Activated CD4-positive, alpha-beta T cell treated with anti-CD3 and anti-CD28 coated beads for 36 hours (primary cell): ENCODE measurements around the gene AADAT. TPM values are rescaled to one million over a fixed set of nuclear protein-coding genes. Genes with fewer than 3 reads are reported as not detected.
A peak's percentile ranks its signal among the peaks of the same experiment; 100 is the strongest.

Source experiments
- ATAC-seq: fragments of 200-7000 bp; cut with Tn5 transposase; one replicate; pipeline ENCODE4 v1.10.0; 2021; ENCODE audit warnings: mild to moderate bottlenecking, moderate library complexity
- CTCF ChIA-PET: fragments of 350-600 bp; sonication (Branson Sonifier 250); formaldehyde crosslinking; loops from one replicate; lab custom pipeline; 2021; ENCODE audit warnings: antibody characterized with exemption; lab: Charles Lee
- POLR2A ChIA-PET: fragments of 350-600 bp; sonication (Branson Sonifier 250); formaldehyde crosslinking; loops from one replicate; lab custom pipeline; 2021; ENCODE audit warnings: antibody characterized with exemption, inconsistent platforms; lab: Charles Lee
- DNase-seq: peaks from one replicate; pipeline ENCODE4 v3.0.0-alpha.2; 2020
- H3K27ac Mint-ChIP-seq: one replicate; pipeline ENCODE4 v1.8.0; 2021; ENCODE audit warnings: mixed read lengths
- H3K27me3 Mint-ChIP-seq: one replicate; pipeline ENCODE4 v1.8.0; 2021; ENCODE audit warnings: mixed read lengths
- H3K36me3 Mint-ChIP-seq: one replicate; pipeline ENCODE4 v1.8.0; 2021; ENCODE audit warnings: low read depth, mixed read lengths
- H3K4me1 Mint-ChIP-seq: one replicate; pipeline ENCODE4 v1.8.0; 2021; ENCODE audit warnings: mixed read lengths
- H3K4me3 Mint-ChIP-seq: one replicate; pipeline ENCODE4 v1.8.0; 2021; ENCODE audit warnings: mild to moderate bottlenecking, moderate library complexity, mixed read lengths
- H3K9me3 Mint-ChIP-seq: one replicate; pipeline ENCODE4 v1.8.0; 2021; ENCODE audit warnings: low read depth, mixed read lengths
- intact Hi-C, 2 experiments: fragments of 100-400 bp; cut with DNase I in 1 of 2; cut with micrococcal nuclease in 1 of 2; formaldehyde crosslinking; loops; one replicate each; pipeline versions ENCODE4 v1.14.2 to v1.15.1; 2022 to 2024; cut with DNase I, micrococcal nuclease
- total RNA-seq, 2 experiments: library from RNA; stranded (reverse); gene quantifications; one replicate each; pipeline ENCODE4 v1.2.3, GENCODE V29; 2021

Gene AADAT
- total RNA-seq, 2 experiments from 2014 or later = not detected

DNA sequence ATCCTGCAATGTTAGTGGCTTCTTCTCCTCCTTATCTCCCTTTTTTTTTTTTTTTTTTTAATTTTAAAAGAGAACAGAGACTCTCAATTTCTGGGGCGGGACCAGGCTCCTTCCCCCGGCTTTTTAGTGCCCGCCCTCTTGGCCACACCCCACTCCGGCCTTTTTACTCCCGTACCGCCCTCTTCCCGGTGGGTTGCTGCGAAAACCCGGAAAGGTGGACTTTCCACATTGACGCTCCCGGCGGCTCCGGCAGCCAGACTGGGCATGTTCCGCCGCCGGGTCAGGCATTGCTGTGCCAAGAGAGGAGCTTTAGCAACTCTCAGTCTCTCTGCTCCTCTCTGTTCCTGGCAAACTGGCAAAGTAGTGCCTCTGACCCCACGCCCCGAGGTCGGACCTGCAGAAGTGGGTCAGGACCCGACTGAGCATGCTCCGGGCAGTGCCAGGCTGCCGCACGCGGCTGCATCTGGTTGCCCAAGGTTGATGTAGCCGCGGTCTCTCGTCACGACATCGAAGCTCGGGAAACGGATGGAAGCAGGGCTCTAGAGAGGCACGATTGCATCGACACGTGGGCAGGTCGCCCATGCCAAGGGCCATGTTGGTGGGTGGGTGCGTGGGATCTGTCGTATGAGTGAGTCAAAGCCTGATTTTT, 62.5 kb downstream of the AADAT start:
- Mint-ChIP-seq H3K9me3 (no peaks in the 10 kb centered on the region), H3K27me3 (peaks cover 15% of the 10 kb centered on the region), H3K36me3 (peaks cover 3% of the 10 kb centered on the region), H3K4me3 (peak overlapping the region; percentile 71), H3K4me1 (peaks cover 10% of the 10 kb centered on the region), H3K27ac (peak overlapping the region; percentile 69)
- ChIA-PET CTCF (interaction anchor here (1.0 kb wide), 1 partner anchor 415 kb away, joined by 3 read pairs; the partner anchor contains the start of gene NEK1), POLR2A (no interaction called here)
- ATAC-seq (peak; percentile 77), DNase-seq (peak; percentile 94)
- intact Hi-C loops = loop anchor here (1.0 to 5.0 kb wide), 7 partner anchors 63 to 1019 kb away; partner anchors contain the start of genes HPF1 (in 2 of the 2), CBR4 (in 1 of the 2) and NEK1 (in 1 of the 2)

DNA sequence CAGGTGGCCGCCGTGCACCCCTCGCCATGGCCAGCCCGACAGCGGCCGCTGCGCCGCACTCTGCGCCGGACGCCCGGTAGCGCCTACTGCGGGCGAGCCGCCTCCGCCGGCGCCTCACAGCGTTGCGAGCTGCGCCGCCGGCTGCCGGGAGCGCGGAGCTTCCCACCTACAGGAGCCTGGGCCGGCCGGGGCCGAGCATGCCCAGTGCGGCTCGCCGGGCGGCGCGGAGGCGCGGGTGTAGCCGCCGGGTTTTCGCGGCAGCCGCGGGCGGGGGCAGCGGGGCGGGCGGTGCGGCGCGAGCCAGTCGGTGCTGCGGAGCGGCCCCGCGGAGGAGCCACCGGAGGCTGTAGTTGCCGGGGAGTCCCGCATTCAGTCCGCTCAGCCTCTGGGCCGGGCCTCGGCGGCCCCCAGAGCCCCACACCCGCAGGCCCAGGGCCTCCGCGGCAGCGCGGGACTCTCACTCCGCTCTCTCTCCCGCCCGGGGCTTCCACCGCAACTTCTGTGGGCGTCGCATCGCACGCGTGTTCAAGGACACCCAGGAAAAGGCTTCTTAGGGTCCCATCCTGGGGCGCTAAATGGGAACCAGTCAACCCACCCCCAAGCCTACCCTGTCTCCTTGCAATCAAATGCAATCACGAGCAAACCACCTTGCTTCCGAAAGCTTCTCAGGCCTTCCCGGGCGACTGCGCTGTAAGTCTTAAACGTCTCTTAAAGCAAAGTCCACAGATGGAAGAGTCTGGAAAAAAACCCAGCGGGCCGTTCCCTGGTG, 63.3 kb downstream of the AADAT start, which contains the start of gene MFAP3L:
Gene MFAP3L, minus strand, starts transcription at position 143 of the 769 bp plus-strand sequence. CDS start 20,518 bp downstream, outside the sequence.
- POLR2A ChIA-PET = no interaction called here
- peak within 1 kb of the TSS; percentile 71 for H3K4me3 Mint-ChIP-seq
- intact Hi-C loops = loop anchor here (1.0 to 5.0 kb wide), 8 partner anchors 64 to 1018 kb away; partner anchors contain the start of genes HPF1 (in 2 of the 2), NEK1 (in 2 of the 2) and CBR4 (in 1 of the 2)
- H3K36me3 Mint-ChIP-seq = peaks cover 3% of the 10 kb centered on the region
- H3K27me3 Mint-ChIP-seq = peaks cover 15% of the 10 kb centered on the region
- DNase-seq (peak; percentile 91), ATAC-seq (peak; percentile 87)
- peaks cover 10% of the 10 kb centered on the region for H3K4me1 Mint-ChIP-seq
- H3K27ac Mint-ChIP-seq = peak within 1 kb of the TSS; percentile 78
- H3K9me3 Mint-ChIP-seq = no peaks in the 10 kb centered on the region
- CTCF ChIA-PET = interaction anchor here (1.8 kb wide), 1 partner anchor 413 kb away, joined by 4 read pairs; no protein-coding TSS in a partner anchor

DNA sequence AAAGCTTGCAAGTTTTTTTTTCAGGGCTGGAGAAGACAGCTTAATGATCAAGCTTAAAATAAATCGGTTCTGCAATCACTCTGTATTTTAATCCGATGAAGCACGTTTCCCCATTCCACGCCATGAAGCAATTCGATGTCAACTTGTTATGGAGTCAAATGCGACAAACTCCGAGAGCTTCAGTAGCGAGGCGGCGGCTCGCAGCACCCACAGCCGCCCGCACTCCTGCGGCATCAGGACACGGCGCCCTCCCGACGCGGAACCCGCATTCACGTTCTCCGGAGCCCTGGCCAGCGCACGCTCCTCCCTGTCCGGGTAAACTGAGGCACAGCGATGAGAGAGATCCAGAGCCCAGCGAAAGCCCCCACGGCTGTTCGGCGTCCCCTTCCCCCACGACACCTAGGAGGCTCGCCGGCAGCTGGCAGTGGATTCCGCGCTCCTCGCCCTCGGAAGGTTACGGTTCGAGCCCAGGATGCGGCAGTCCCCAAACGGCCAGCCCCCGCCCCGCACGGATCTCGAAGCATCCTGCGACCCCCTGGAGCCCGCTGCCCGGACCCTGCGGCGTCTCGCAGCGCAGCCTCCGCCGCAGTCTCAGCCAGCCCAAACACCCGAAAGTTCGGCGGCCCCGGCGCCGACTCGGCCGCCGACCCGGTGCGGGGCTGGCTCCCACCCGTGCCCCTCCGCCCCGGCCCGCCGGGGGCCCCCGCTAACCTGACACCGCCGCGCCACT, 64.1 kb downstream of the AADAT start:
- peak overlapping the region; percentile 29 for H3K27ac Mint-ChIP-seq
- H3K27me3 Mint-ChIP-seq = peaks cover 15% of the 10 kb centered on the region
- POLR2A ChIA-PET = no interaction called here
- peaks cover 10% of the 10 kb centered on the region for H3K4me1 Mint-ChIP-seq
- peak overlapping the region; percentile 71 for H3K4me3 Mint-ChIP-seq
- H3K36me3 Mint-ChIP-seq = peaks cover 3% of the 10 kb centered on the region
- ATAC-seq (no peak), DNase-seq (peak; percentile 35)
- CTCF ChIA-PET = interaction anchor here (1.0 to 1.8 kb wide), 2 partner anchors 16 to 413 kb away, joined by 3 to 4 read pairs; no protein-coding TSS in a partner anchor
- intact Hi-C loops = loop anchor here (1.0 to 5.0 kb wide), 6 partner anchors 65 to 1017 kb away; partner anchors contain the start of gene NEK1 (in 2 of the 2)
- no peaks in the 10 kb centered on the region for H3K9me3 Mint-ChIP-seq

DNA sequence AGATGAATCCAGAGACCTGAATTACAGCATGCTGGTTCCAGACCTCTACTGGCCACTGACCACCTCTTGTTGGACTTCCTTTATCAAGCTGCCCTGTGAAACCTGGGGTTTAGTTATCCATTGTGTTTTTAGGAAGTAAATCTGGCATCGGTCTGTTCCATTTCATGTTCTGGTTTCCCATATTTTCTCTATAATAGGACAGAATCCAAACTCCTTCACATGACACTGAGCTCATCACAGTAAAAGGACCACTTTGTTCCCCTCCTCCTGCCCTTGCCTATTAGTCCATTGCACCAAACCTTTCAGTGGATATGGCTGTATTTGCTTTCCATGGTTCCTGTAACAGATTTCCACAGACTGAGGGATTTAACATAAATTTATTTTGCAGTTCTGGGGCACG, 67.5 kb downstream of the AADAT start:
- intact Hi-C loops = no loop called here

DNA sequence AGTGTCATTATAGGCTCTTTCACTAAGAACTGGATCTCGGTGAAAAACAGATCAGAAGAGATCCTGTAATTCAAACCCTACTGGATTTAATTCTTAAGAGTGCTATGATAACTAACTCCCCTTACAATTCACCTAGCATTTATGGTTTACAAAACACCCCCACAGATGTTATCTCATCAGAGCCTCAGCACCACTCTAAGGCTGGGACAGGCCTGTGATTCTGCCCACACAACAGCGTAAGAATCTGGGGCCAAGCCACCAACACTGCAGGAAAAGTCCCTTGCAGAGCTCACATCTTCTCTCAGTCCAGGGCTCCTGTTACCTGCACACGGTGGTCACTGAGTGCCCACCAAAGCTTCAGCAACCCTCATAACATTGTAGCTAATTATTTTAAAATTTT, 72.5 kb downstream of the AADAT start:
- Mint-ChIP-seq H3K27me3 (no peaks in the 10 kb centered on the region), H3K27ac (no peak overlapping the region), H3K9me3 (no peaks in the 10 kb centered on the region), H3K4me3 (no peak overlapping the region), H3K36me3 (no peaks in the 10 kb centered on the region), H3K4me1 (no peaks in the 10 kb centered on the region)
- ChIA-PET CTCF (interaction anchor here (1.0 kb wide), 1 partner anchor 10 kb away, joined by 3 read pairs; no protein-coding TSS in a partner anchor), POLR2A (interaction anchor here (0.5 kb wide), 1 partner anchor 360 kb away, joined by 3 read pairs; no protein-coding TSS in a partner anchor)
- DNase-seq = no peak
- ATAC-seq = no peak
- intact Hi-C loops = no loop called here

More for the DNA sequence above, 67.5 kb downstream of the AADAT start:
- H3K27ac Mint-ChIP-seq = no peak overlapping the region
- ATAC-seq (no peak), DNase-seq (no peak)
- no peak overlapping the region for H3K4me3 Mint-ChIP-seq
- no peaks in the 10 kb centered on the region for H3K27me3 Mint-ChIP-seq
- H3K36me3 Mint-ChIP-seq = no peaks in the 10 kb centered on the region
- ChIA-PET POLR2A (no interaction called here), CTCF (interaction anchor here (0.6 kb wide), 2 partner anchors 40 to 41 kb away, joined by 3 to 4 read pairs; no protein-coding TSS in a partner anchor)
- H3K9me3 Mint-ChIP-seq = no peaks in the 10 kb centered on the region
- peaks cover 3% of the 10 kb centered on the region for H3K4me1 Mint-ChIP-seq

DNA sequence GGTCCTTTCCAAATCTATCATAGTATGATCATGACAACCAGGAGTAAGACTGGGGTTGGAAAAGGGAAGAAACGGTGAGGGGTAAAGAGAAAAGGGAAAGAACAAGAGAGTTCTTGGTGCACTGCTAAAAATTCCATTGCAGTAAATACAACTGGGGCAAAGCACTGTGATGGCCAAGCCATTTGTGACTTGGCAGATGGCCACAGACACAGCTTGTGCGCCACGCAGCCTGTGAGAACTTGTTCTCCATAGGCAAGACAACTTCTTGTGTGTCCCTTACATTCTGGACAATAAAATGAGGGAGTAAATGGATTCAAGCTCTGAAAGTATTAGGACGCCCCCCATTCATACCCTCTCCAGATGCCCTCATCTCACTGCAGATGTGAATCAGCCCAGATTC, 74.5 kb downstream of the AADAT start:
- DNase-seq = no peak
- no peaks in the 10 kb centered on the region for H3K36me3 Mint-ChIP-seq

DNA sequence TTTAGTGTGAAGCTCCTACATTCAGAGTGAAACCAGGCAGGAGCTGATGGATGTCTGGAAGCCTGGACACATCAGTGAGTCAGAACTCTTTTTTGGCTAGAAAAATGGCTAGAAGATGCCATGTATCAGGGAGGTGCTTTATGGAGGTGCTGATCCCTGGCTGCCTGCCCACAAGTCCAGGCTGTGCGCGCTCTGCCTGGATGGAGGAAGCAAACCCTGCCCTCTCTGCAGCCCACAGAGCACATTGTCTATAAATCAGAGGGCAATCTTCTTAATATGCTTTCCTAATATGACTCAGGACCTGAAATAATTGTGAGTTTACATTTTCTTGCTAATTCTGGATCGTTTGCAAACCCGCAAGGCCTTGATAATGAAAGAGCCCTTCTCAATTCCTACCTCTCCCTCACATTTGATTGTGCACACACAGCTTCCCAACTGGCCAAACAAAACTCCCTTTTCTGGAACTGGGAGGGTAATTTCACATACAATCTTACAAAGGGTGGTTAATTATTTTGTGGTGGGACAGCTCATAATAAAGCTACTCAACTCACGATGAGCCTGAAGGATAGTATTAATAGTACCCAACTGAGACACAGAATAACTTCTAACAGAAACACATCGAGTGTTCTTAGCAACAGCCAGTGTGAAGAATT, 75.3 kb downstream of the AADAT start:
- ChIA-PET CTCF (interaction anchor here (0.8 kb wide), 1 partner anchor 20 kb away, joined by 3 read pairs; no protein-coding TSS in a partner anchor), POLR2A (no interaction called here)
- no peaks in the 10 kb centered on the region for H3K36me3 Mint-ChIP-seq
- DNase-seq (no peak), ATAC-seq (no peak)
- H3K27me3 Mint-ChIP-seq = peaks cover 3% of the 10 kb centered on the region
- no peaks in the 10 kb centered on the region for H3K9me3 Mint-ChIP-seq
- no peak overlapping the region for H3K27ac Mint-ChIP-seq
- no peaks in the 10 kb centered on the region for H3K4me1 Mint-ChIP-seq
- intact Hi-C loops = no loop called here
- H3K4me3 Mint-ChIP-seq = no peak overlapping the region

More for the DNA sequence above, 74.5 kb downstream of the AADAT start:
- intact Hi-C loops = no loop called here
- Mint-ChIP-seq H3K4me3 (no peak overlapping the region), H3K27me3 (peaks cover 3% of the 10 kb centered on the region), H3K9me3 (no peaks in the 10 kb centered on the region), H3K27ac (no peak overlapping the region), H3K4me1 (no peaks in the 10 kb centered on the region)
- CTCF ChIA-PET = interaction anchor here (0.8 kb wide), 1 partner anchor 19 kb away, joined by 3 read pairs; no protein-coding TSS in a partner anchor
- ATAC-seq = no peak
- POLR2A ChIA-PET = no interaction called here

DNA sequence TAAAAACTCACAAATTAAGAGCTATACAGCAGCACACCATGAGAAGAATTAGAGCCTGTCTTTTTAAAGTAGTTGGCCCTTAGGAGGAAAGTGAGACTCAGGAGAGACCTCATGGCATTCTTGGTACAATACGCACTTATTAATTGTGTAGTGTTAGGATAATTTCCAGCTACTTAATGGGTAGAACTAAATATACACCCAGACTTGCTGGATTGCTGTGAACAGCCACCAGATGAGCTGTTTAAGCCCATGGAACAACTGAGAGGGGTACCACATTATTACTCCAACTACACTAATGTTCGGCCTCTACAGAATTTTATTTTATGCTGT, 77.2 kb downstream of the AADAT start:
- Mint-ChIP-seq H3K4me3 (no peak overlapping the region), H3K36me3 (no peaks in the 10 kb centered on the region), H3K9me3 (no peaks in the 10 kb centered on the region), H3K27ac (no peak overlapping the region), H3K4me1 (no peaks in the 10 kb centered on the region), H3K27me3 (peaks cover 6% of the 10 kb centered on the region)
- ChIA-PET CTCF (no interaction called here), POLR2A (no interaction called here)
- intact Hi-C loops = no loop called here
- no peak for ATAC-seq
- no peak for DNase-seq

DNA sequence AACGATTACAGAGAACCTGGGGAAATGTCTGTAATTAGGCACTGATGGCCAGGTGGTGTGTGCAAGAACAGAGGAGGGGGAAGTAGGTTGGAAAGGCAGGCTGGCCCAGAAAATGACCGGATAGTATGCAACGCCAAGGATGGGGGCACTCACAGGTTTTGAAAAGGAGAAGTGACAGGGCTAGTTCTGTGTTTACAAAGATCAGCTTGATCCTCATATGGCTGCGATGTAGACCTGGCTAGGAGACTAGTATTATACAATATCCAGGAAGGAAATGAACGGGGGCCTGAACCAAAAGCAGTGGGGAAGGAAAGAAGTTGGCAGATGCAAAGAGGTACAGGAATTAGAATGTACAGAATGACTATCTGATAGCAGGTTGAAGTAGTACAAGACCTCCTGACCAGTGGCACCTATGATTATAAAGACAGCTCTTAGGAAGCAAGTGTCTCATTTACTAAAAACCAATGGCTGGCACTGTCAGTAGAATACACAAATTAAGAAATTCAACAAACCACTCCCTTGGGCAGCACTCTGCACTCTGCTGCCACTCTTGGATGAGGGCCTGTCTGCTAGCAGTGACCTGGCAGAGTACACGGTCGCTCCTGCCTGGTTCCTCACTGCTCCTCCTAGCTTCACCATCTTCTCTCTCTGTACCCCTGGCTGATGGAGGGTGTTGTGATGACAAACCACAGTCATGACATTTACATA, 77.7 kb downstream of the AADAT start:
- no peaks in the 10 kb centered on the region for H3K9me3 Mint-ChIP-seq
- intact Hi-C loops = no loop called here
- no peaks in the 10 kb centered on the region for H3K4me1 Mint-ChIP-seq
- H3K36me3 Mint-ChIP-seq = no peaks in the 10 kb centered on the region
- ATAC-seq (no peak), DNase-seq (no peak)
- ChIA-PET CTCF (no interaction called here), POLR2A (no interaction called here)
- no peak overlapping the region for H3K27ac Mint-ChIP-seq
- peaks cover 6% of the 10 kb centered on the region for H3K27me3 Mint-ChIP-seq
- no peak overlapping the region for H3K4me3 Mint-ChIP-seq
